Measurements from ENCODE around the gene CRYBA4. TPM values are rescaled to one million over a fixed set of nuclear protein-coding genes. Genes with fewer than 3 reads are reported as not detected.

Gene CRYBA4
- total and polyA plus RNA-seq, 9 donors: not detected

GRCh38 chr22:26620197-26620596 is 1.6 kb upstream of the CRYBA4 start:
- Histone ChIP-seq H3K27ac (ENCODE audit: low read length) (no peak overlapping the region), H3K36me3 (ENCODE audit: control insufficient read depth, insufficient read depth, low read length) (no peaks in the 10 kb centered on the region), H3K4me1 (ENCODE audit: control insufficient read depth, insufficient read depth, low read length) (peaks cover 27% of the 10 kb centered on the region), H3K27me3 (ENCODE audit: control insufficient read depth, insufficient read depth, low read length) (peaks cover under 1% of the 10 kb centered on the region), H3K9me3 (replicated peaks; ENCODE audit: control insufficient read depth, low read depth, low read length) (no peaks in the 10 kb centered on the region), H3K4me3 (ENCODE audit: low read length) (no peak overlapping the region)
- no peak for DNase-seq
- WGBS (ENCODE audit: insufficient coverage): no CpG with 5 or more reads among the region's 2 CpGs

GRCh38 chr22:26623984-26624383 is 2.2 kb downstream of the CRYBA4 start:
- Histone ChIP-seq H3K36me3 (ENCODE audit: control insufficient read depth, insufficient read depth, low read length) (no peaks in the 10 kb centered on the region), H3K27me3 (ENCODE audit: control insufficient read depth, insufficient read depth, low read length) (peaks cover 6% of the 10 kb centered on the region)
- 80% methylated on average over 1 of the region's 1 CpG for WGBS (ENCODE audit: insufficient coverage)

DNA sequence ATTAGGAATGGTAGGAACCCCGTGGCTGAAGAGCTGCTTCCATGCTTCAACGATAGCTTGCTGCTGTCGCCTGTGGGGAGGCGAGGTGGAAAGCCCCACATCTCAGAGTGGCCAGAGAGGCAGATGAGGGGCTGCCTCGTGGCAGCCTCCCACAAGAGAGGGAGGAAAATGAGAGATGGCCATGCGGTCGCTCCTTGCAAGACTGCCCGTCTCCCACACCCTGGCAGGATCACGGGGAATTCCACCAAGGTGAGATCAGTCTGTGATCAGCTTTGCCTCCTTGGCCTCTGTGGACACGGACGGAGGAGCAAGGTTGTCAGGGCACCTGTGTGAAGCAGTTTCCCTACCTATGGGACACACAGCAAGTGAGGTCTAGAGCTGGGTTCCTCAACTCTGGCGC is 3.0 kb downstream of the CRYBA4 start:
- Histone ChIP-seq H3K9me3 (replicated peaks; ENCODE audit: control insufficient read depth, low read depth, low read length) (no peaks in the 10 kb centered on the region), H3K36me3 (ENCODE audit: control insufficient read depth, insufficient read depth, low read length) (no peaks in the 10 kb centered on the region), H3K4me3 (ENCODE audit: low read length) (no peak overlapping the region), H3K4me1 (ENCODE audit: control insufficient read depth, insufficient read depth, low read length) (no peaks in the 10 kb centered on the region), H3K27me3 (ENCODE audit: control insufficient read depth, insufficient read depth, low read length) (peaks cover 7% of the 10 kb centered on the region), H3K27ac (ENCODE audit: low read length) (no peak overlapping the region)
- WGBS (ENCODE audit: insufficient coverage): 83% methylated on average over 12 of the region's 12 CpGs
- DNase-seq: no peak

More at GRCh38 chr22:26623984-26624383, 2.2 kb downstream of the CRYBA4 start:
- no peak for DNase-seq
- Histone ChIP-seq H3K9me3 (replicated peaks; ENCODE audit: control insufficient read depth, low read depth, low read length) (no peaks in the 10 kb centered on the region), H3K27ac (ENCODE audit: low read length) (no peak overlapping the region), H3K4me3 (ENCODE audit: low read length) (no peak overlapping the region), H3K4me1 (ENCODE audit: control insufficient read depth, insufficient read depth, low read length) (peaks cover 3% of the 10 kb centered on the region)

DNA sequence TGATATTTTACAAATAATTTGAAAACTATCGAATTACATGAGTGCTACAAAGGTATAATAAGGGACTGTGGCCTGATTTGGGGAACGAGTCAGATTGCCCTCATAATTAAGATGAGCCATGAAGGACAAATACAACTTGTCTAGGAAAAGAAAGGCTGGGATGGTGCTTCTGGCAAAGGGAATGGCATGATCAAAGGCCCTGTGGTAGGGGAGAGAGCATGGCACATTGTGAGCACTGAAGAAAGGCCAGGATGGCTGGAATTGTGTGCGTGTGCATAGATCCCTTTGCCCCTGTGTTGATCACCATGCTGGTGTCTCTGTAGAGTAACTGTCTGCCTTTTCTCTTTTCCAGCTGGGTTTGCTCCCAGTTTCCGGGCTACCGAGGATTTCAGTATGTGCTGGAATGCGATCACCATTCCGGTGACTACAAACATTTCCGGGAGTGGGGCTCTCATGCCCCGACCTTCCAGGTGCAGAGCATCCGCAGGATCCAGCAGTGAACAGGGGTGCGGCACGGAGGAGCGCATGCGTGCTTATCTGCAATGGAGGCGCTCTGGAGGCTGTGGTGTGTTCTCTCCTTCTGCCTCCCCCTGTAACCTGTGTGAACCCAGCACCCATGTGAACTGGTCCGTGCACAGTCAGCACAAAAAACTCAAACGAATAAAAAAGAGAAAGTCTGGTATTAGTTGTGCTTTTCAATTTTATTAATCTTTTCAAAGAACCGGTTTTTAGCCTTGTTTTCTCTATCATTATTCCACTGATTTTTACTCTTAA is 8.4 kb downstream of the CRYBA4 start:
- Histone ChIP-seq H3K9me3 (replicated peaks; ENCODE audit: control insufficient read depth, low read depth, low read length) (no peaks in the 10 kb centered on the region), H3K36me3 (ENCODE audit: control insufficient read depth, insufficient read depth, low read length) (no peaks in the 10 kb centered on the region), H3K4me1 (ENCODE audit: control insufficient read depth, insufficient read depth, low read length) (no peaks in the 10 kb centered on the region), H3K27ac (ENCODE audit: low read length) (no peak overlapping the region), H3K27me3 (ENCODE audit: control insufficient read depth, insufficient read depth, low read length) (peaks cover 7% of the 10 kb centered on the region), H3K4me3 (ENCODE audit: low read length) (no peak overlapping the region)
- no peak for DNase-seq
- WGBS (ENCODE audit: insufficient coverage): 93% methylated on average over 15 of the region's 18 CpGs

- Histone ChIP-seq H3K9me3 (replicated peaks; ENCODE audit: control insufficient read depth, low read depth, low read length) (no peaks in the 10 kb centered on the region), H3K4me1 (ENCODE audit: control insufficient read depth, insufficient read depth, low read length) (no peaks in the 10 kb centered on the region), H3K27ac (ENCODE audit: low read length) (no peak overlapping the region), H3K36me3 (ENCODE audit: control insufficient read depth, insufficient read depth, low read length) (no peaks in the 10 kb centered on the region), H3K27me3 (ENCODE audit: control insufficient read depth, insufficient read depth, low read length) (peaks cover 7% of the 10 kb centered on the region), H3K4me3 (ENCODE audit: low read length) (no peak overlapping the region)
- DNase-seq: no peak
- no CpG with 5 or more reads among the region's 4 CpGs for WGBS (ENCODE audit: insufficient coverage)
Measured at GRCh38 chr22:26631282-26631681, 9.5 kb downstream of the CRYBA4 start.

DNA sequence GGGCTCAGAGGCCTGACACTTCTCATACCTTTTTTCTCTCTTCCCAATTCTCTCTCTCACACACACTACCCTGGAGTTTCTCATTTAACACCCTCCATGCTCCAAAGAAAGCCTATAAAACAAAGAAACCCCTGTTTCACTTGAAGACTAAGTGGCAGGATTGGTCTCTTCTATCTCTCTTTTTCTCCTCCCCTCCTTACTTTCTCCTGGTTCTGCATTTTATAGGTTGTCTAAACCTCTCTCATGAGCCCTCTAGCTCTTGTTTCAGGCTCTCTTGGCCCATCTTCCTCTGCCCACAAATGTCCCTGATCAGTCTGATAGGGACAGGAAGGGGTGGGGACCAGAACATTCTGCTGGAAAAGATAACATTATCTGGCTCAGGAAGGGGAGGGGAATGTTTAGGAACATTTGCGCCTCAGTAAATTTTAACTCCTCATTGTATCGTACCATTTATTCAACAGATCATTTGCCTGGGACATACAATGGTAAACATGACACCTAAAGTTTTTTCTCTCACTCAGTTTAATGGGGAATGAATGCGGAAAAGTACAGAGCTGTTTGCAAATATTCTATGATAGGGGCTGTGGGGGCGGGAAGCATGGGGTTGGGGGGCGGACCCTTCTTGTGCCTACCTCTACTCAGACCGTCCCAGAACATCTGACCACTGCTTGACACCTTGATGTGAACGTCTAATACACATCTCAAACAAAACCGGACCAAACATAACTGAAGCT is 10.8 kb downstream of the CRYBA4 start:
- Histone ChIP-seq H3K4me1 (ENCODE audit: control insufficient read depth, insufficient read depth, low read length) (no peaks in the 10 kb centered on the region), H3K9me3 (replicated peaks; ENCODE audit: control insufficient read depth, low read depth, low read length) (no peaks in the 10 kb centered on the region), H3K27me3 (ENCODE audit: control insufficient read depth, insufficient read depth, low read length) (peaks cover 7% of the 10 kb centered on the region), H3K27ac (ENCODE audit: low read length) (no peak overlapping the region), H3K4me3 (ENCODE audit: low read length) (no peak overlapping the region), H3K36me3 (ENCODE audit: control insufficient read depth, insufficient read depth, low read length) (no peaks in the 10 kb centered on the region)
- no peak for DNase-seq
- WGBS (ENCODE audit: insufficient coverage): 57% methylated on average over 3 of the region's 8 CpGs

- H3K9me3 ChIP-seq (replicated peaks; ENCODE audit: control insufficient read depth, low read depth, low read length): no peaks in the 10 kb centered on the region
- no CpG with 5 or more reads among the region's 3 CpGs for WGBS (ENCODE audit: insufficient coverage)
- no peak overlapping the region for H3K27ac ChIP-seq (ENCODE audit: low read length)
- H3K4me1 ChIP-seq (ENCODE audit: control insufficient read depth, insufficient read depth, low read length): no peaks in the 10 kb centered on the region
- peaks cover 4% of the 10 kb centered on the region for H3K27me3 ChIP-seq (ENCODE audit: control insufficient read depth, insufficient read depth, low read length)
- no peaks in the 10 kb centered on the region for H3K36me3 ChIP-seq (ENCODE audit: control insufficient read depth, insufficient read depth, low read length)
- no peak overlapping the region for H3K4me3 ChIP-seq (ENCODE audit: low read length)
- DNase-seq: no peak
Measured at GRCh38 chr22:26634189-26634588, 12.4 kb downstream of the CRYBA4 start.

DNA sequence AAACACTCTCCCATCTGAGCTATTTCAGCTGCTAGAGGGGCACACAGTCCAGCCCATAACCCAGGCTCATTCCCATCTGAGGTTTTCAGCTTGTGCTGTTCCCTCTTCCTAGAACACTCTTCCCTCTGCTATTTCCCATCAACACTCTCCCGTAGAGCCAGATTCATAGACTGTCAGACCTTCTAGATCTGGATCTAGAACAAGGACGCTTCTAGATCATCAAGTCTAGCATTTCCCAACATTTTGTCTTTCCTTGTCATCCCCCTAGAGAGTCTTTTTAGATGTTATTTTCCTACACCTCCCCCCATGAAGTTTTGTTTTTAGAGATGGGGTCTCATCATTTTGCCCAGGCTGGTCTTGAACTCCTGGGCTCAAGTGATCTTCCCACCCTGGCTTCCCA is 13.4 kb downstream of the CRYBA4 start:
- Histone ChIP-seq H3K27me3 (ENCODE audit: control insufficient read depth, insufficient read depth, low read length) (peaks cover 4% of the 10 kb centered on the region), H3K9me3 (replicated peaks; ENCODE audit: control insufficient read depth, low read depth, low read length) (no peaks in the 10 kb centered on the region), H3K36me3 (ENCODE audit: control insufficient read depth, insufficient read depth, low read length) (no peaks in the 10 kb centered on the region), H3K27ac (ENCODE audit: low read length) (no peak overlapping the region), H3K4me3 (ENCODE audit: low read length) (no peak overlapping the region), H3K4me1 (ENCODE audit: control insufficient read depth, insufficient read depth, low read length) (no peaks in the 10 kb centered on the region)
- 83% methylated on average over 1 of the region's 2 CpGs for WGBS (ENCODE audit: insufficient coverage)
- no peak for DNase-seq

DNA sequence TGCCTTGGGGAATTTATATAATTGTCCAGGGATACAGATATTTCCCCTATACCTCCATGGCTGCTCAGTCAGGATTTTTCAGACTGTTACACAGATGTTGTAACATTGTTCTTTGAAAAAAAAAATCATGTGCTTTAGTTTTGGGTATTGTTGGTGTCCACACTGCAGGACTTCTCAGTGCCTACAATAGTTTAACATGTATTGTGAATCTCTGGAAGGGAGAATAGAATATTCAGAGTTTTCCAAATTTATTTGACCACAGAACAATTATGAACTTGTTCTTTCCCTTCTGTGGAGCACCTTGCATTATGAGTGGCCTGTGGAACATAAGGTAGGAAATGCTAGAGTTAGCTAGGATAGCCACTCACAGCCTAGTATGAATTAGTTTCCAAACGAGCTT is 14.5 kb downstream of the CRYBA4 start:
- Histone ChIP-seq H3K36me3 (ENCODE audit: control insufficient read depth, insufficient read depth, low read length) (no peaks in the 10 kb centered on the region), H3K4me3 (ENCODE audit: low read length) (no peak overlapping the region), H3K4me1 (ENCODE audit: control insufficient read depth, insufficient read depth, low read length) (no peaks in the 10 kb centered on the region), H3K9me3 (replicated peaks; ENCODE audit: control insufficient read depth, low read depth, low read length) (no peaks in the 10 kb centered on the region), H3K27ac (ENCODE audit: low read length) (no peak overlapping the region), H3K27me3 (ENCODE audit: control insufficient read depth, insufficient read depth, low read length) (peaks cover 4% of the 10 kb centered on the region)
- WGBS (ENCODE audit: insufficient coverage): 80% methylated on average over 1 of the region's 1 CpG
- DNase-seq: no peak

GRCh38 chr22:26642465-26643417 is 21.0 kb downstream of the CRYBA4 start:
- H3K9me3 ChIP-seq (replicated peaks; ENCODE audit: control insufficient read depth, low read depth, low read length): no peaks in the 10 kb centered on the region
- H3K36me3 ChIP-seq (ENCODE audit: control insufficient read depth, insufficient read depth, low read length): no peaks in the 10 kb centered on the region
- H3K4me3 ChIP-seq (ENCODE audit: low read length): no peak overlapping the region
- peak overlapping the region; percentile 35 for H3K27ac ChIP-seq (ENCODE audit: low read length)
- peaks cover 32% of the 10 kb centered on the region for H3K27me3 ChIP-seq (ENCODE audit: control insufficient read depth, insufficient read depth, low read length)
- H3K4me1 ChIP-seq (ENCODE audit: control insufficient read depth, insufficient read depth, low read length): peaks cover 11% of the 10 kb centered on the region
- 21% methylated on average over 2 of the region's 8 CpGs for WGBS (ENCODE audit: insufficient coverage)
- no peak for DNase-seq
